GM18505 (cell line): ENCODE measurements around the gene FABP7.

Experiments used
- ATAC-seq: cut with Tn5 transposase; IDR thresholded peaks from one replicate; pipeline ENCODE4 v1.9.1; 2021; ENCODE audit not compliant: unreplicated experiment
- POLR2A ChIP-seq: IDR thresholded peaks from 4 replicates; pipeline ENCODE4 v1.6.1; 2011; ENCODE audit warnings: borderline replicate concordance; ENCODE audit not compliant: insufficient read depth, insufficient read length; ENCODE audit errors: extremely low read depth

Gene FABP7

GRCh38 chr6:122749451-122750050 is 30.0 kb upstream of the FABP7 start:
- TF ChIP-seq POLR2A = no peak
- ATAC-seq = no peak

- ATAC-seq = peak; percentile 90
- no peak for TF ChIP-seq POLR2A
Observed at GRCh38 chr6:122751326-122751725, 28.2 kb upstream of the FABP7 start.

GRCh38 chr6:122752459-122752858 is 27.1 kb upstream of the FABP7 start:
- TF ChIP-seq POLR2A = no peak
- ATAC-seq = no peak

GRCh38 chr6:122753000-122753687 is 26.4 kb upstream of the FABP7 start:
- ATAC-seq = no peak
- TF ChIP-seq POLR2A = no peak

- ATAC-seq = no peak
- TF ChIP-seq POLR2A = no peak
Observed at GRCh38 chr6:122753688-122754056, 25.8 kb upstream of the FABP7 start.

GRCh38 chr6:122754191-122754731 is 25.3 kb upstream of the FABP7 start:
- no peak for ATAC-seq
- no peak for TF ChIP-seq POLR2A

- no peak for TF ChIP-seq POLR2A
- no peak for ATAC-seq
Observed at GRCh38 chr6:122755901-122756300, 23.6 kb upstream of the FABP7 start.

- ATAC-seq = peak; percentile 98
- no peak for TF ChIP-seq POLR2A
Observed at GRCh38 chr6:122758927-122759334, 20.6 kb upstream of the FABP7 start.

- ATAC-seq = no peak
- no peak for TF ChIP-seq POLR2A
Observed at GRCh38 chr6:122760330-122760729, 19.2 kb upstream of the FABP7 start.

- no peak for TF ChIP-seq POLR2A
- no peak for ATAC-seq
Observed at GRCh38 chr6:122766256-122766655, 13.3 kb upstream of the FABP7 start.

GRCh38 chr6:122770835-122771601 is 8.5 kb upstream of the FABP7 start:
- no peak for ATAC-seq
- TF ChIP-seq POLR2A = no peak

GRCh38 chr6:122772724-122773415 is 6.6 kb upstream of the FABP7 start:
- TF ChIP-seq POLR2A = no peak
- no peak for ATAC-seq

- TF ChIP-seq POLR2A = no peak
- no peak for ATAC-seq
Observed at GRCh38 chr6:122775975-122776374, 3.5 kb upstream of the FABP7 start.
